Ureter (tissue), 1 donor: ENCODE data around the gene RGL2. TPM values are rescaled to one million over a fixed set of nuclear protein-coding genes. Genes with fewer than 3 reads are reported as not detected.
"Not testable (repeated sequence)": the region's sequence is repeated elsewhere in the genome, so short reads cannot be mapped to it uniquely, and the experiment has no call there.

Experiments
- DNase-seq: peaks from one replicate; pipeline ENCODE4 v3.0.0-alpha.2; 2020; ENCODE audit warnings: low spot score
- total RNA-seq: library from RNA; stranded (reverse); gene quantifications from one replicate; pipeline ENCODE4 v1.2.4, GENCODE V29; 2023
- donor health status: DM: yes; HTN: yes; CAD: no.

The RGL2 gene
- total RNA-seq, 1 donor from 2014 or later = 163 TPM

GRCh38 chr6:33294086-33294823 is 4.5 kb downstream of the RGL2 start:
- DNase-seq = no peak

- no peak for DNase-seq
Measured at GRCh38 chr6:33292996-33293682, 5.6 kb downstream of the RGL2 start.

GRCh38 chr6:33290459-33290858 is 8.3 kb downstream of the RGL2 start:
- DNase-seq = no peak

GRCh38 chr6:33289784-33290315 is 8.9 kb downstream of the RGL2 start:
- no peak for DNase-seq

- DNase-seq = peak; percentile 82
Measured at GRCh38 chr6:33288921-33289783, 9.6 kb downstream of the RGL2 start, which contains the start of the genes PFDN6 and WDR46. Gene PFDN6 (plus strand): TSS chr6:33289601. CDS start chr6:33289857, 256 bp downstream. Gene WDR46 (minus strand): TSS chr6:33289239. CDS start chr6:33289170, 69 bp downstream.

GRCh38 chr6:33288141-33288920 is 10.4 kb downstream of the RGL2 start:
- no peak for DNase-seq

GRCh38 chr6:33286946-33287914 is 11.5 kb downstream of the RGL2 start:
- DNase-seq = no peak

GRCh38 chr6:33285214-33285613 is 13.5 kb downstream of the RGL2 start:
- DNase-seq = not testable (repeated sequence)

GRCh38 chr6:33280539-33280938 is 18.2 kb downstream of the RGL2 start:
- no peak for DNase-seq

- no peak for DNase-seq
Measured at GRCh38 chr6:33279971-33280511, 18.7 kb downstream of the RGL2 start.

GRCh38 chr6:33279257-33279695 is 19.5 kb downstream of the RGL2 start:
- no peak for DNase-seq

GRCh38 chr6:33278810-33279209 is 19.9 kb downstream of the RGL2 start:
- DNase-seq = no peak

- DNase-seq = no peak
Measured at GRCh38 chr6:33278392-33278741, 20.4 kb downstream of the RGL2 start.

GRCh38 chr6:33277663-33278391 is 20.9 kb downstream of the RGL2 start:
- DNase-seq = no peak

GRCh38 chr6:33276864-33277662 is 21.7 kb downstream of the RGL2 start, which contains the start of gene B3GALT4:
Gene B3GALT4 (plus strand): TSS chr6:33277123. CDS start chr6:33277420, 297 bp downstream.
- peak; percentile 90 for DNase-seq

- DNase-seq = no peak
Measured at GRCh38 chr6:33276581-33276863, 22.2 kb downstream of the RGL2 start.

GRCh38 chr6:33275795-33276580 is 22.8 kb downstream of the RGL2 start:
- not testable (repeated sequence) for DNase-seq
